Muscle of leg (tissue), 11 donors: ENCODE results near the gene GNAS-AS1. TPM values are rescaled to one million over a fixed set of nuclear protein-coding genes. Genes with fewer than 3 reads are reported as not detected.
A peak's percentile ranks its signal among the peaks of the same experiment; 100 is the strongest.

Experiments
- DNase-seq: peaks from one replicate; pipeline ENCODE4 v3.0.0; 2013
- H3K27ac ChIP-seq: one replicate; pipeline ENCODE4 v1.5.1; 2013; ENCODE audit warnings: mild to moderate bottlenecking, low read length, control low read depth
- H3K27me3 ChIP-seq: one replicate; pipeline ENCODE4 v1.6.1; 2013; ENCODE audit warnings: low read length; ENCODE audit not compliant: control insufficient read depth, insufficient read depth
- H3K36me3 ChIP-seq: one replicate; pipeline ENCODE4 v1.6.1; 2013; ENCODE audit warnings: low read length; ENCODE audit not compliant: control insufficient read depth, insufficient read depth
- H3K4me1 ChIP-seq: one replicate; pipeline ENCODE4 v1.6.1; 2013; ENCODE audit warnings: low read length; ENCODE audit not compliant: control insufficient read depth, insufficient read depth
- H3K4me3 ChIP-seq: one replicate; pipeline ENCODE4 v1.5.1; 2013; ENCODE audit warnings: low read length, control low read depth
- H3K9me3 ChIP-seq: replicated peaks from 2 replicates; pipeline ENCODE4 v1.6.1; 2013; ENCODE audit warnings: low read depth, low read length; ENCODE audit not compliant: control insufficient read depth
- WGBS: methylation state at CpG from one replicate; pipeline ENCODE4 v1.1.5; 2013; ENCODE audit warnings: missing lambda C conversion rate; ENCODE audit not compliant: insufficient coverage; 5-methylcytosine and 5-hydroxymethylcytosine counted together
- polyA plus RNA-seq, 8 donors: library from polyadenylated mRNA; unstranded; fragments of 120-200 nt; gene quantifications; one replicate each; pipeline versions ENCODE4 v1.2.1 to v1.2.3, GENCODE V29; 2013; ENCODE audit warnings: inconsistent platforms in 1 of 8, low replicate concordance in 1 of 8; ENCODE audit not compliant: insufficient read length in 8 of 8, insufficient read depth in 1 of 8
- total RNA-seq: library from RNA; stranded (reverse); fragments of 120-200 nt; gene quantifications from one replicate; pipeline ENCODE4 v1.2.4, GENCODE V29; 2013

Gene GNAS-AS1
- total and polyA plus RNA-seq, 9 donors, result 1.8 to 5.3 (median 2.5) TPM

DNA sequence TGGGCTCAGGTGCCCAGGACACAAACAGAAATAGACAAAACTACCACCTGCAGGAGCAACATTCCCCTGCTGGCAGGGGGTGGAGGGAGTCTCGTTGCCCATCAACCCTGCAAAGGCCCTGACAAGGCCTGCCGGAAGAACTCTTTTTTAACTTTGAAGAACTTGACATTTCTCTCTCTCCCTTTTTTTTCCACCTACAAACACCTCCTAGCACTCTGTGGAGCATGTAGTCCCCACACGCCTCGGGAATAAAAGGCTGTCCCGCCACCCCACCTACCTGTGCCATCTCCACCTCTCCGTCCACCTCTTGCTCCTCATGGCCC, 54.8 kb downstream of the GNAS-AS1 start:
- WGBS, result no CpG with 5 or more reads among the region's 6 CpGs

DNA sequence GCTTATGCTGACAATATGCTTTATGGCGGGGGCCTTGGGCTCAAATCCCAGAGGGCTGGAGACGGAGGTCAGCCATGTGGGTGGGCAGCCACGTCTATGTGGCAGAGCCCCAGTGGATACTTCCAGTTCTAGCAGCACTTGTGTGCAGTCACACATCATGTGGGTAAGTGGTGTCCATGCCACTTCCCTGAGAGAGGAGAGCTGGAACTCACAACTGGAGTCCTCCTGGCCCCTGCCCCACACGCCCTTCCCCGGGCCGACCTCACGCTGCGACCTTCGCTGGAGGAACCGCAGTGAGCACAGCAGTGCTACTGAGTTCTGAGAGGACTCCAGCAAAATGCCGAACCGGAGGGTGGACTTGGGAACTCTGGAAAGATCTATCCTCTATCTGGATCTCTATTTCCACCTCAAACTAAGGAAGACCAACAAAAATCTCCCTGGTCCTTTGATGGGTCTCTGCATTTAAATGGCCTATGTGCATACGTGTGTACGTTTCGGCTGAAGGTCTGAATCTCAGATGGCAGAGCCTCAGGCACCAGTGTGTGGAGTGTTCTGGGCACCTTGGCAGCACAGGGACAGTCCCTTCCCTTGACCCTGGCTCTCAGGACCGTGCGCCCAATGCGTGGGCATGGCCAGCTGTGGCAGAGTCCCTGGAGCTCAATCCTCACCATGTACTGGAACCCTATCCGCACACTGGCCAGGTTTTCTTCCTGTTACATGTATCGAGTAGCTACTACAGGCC, 55.4 kb downstream of the GNAS-AS1 start:
- peaks cover 40% of the 10 kb centered on the region for H3K4me1 ChIP-seq
- H3K36me3 ChIP-seq, result no peaks in the 10 kb centered on the region
- H3K27me3 ChIP-seq, result no peaks in the 10 kb centered on the region
- no peak overlapping the region for H3K4me3 ChIP-seq
- H3K9me3 ChIP-seq, result no peaks in the 10 kb centered on the region
- DNase-seq, result no peak
- WGBS, result 89% methylated on average over 13 of the region's 20 CpGs
- no peak overlapping the region for H3K27ac ChIP-seq

More for the DNA sequence above, 54.8 kb downstream of the GNAS-AS1 start:
- DNase-seq, result no peak
- Histone ChIP-seq H3K9me3 (no peaks in the 10 kb centered on the region), H3K27me3 (no peaks in the 10 kb centered on the region), H3K27ac (no peak overlapping the region), H3K36me3 (no peaks in the 10 kb centered on the region), H3K4me1 (peaks cover 38% of the 10 kb centered on the region), H3K4me3 (no peak overlapping the region)

DNA sequence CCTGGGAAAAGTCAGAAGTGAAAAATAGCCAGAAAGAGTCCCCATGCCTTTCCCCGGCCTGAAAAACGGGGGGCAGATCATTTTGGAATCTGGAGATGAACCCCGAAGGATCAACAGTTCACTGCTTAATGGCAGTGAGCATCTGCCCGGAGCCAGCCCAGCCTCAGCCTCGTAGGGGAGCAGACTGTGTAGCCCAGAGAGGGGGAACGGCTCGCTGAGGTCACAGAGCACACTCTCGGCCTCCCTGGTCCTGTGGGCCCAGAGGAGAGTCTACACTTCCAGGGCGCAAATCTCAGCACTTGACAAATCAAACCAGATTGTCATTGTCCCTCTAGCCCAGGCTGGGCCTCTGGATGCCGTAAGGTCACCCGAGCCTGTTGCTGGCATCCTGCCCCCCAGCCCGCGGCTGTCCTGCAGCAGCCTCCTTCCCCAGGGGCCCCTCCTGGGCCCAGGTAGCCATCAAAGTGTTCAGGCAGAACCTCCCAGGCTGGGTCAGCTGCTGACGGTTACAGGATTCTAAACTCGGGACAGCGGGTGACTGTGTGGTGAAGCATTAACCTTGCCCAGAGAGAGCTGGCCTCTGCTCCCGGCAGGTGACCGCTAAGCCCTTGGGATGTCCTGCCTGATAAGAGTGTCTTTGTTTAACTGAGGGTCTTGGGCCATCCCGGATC, 56.1 kb downstream of the GNAS-AS1 start:
- no peak overlapping the region for H3K27ac ChIP-seq
- WGBS, result 77% methylated on average over 19 of the region's 19 CpGs
- no peak for DNase-seq
- peaks cover 40% of the 10 kb centered on the region for H3K4me1 ChIP-seq
- no peaks in the 10 kb centered on the region for H3K27me3 ChIP-seq
- no peaks in the 10 kb centered on the region for H3K36me3 ChIP-seq
- H3K9me3 ChIP-seq, result no peaks in the 10 kb centered on the region
- no peak overlapping the region for H3K4me3 ChIP-seq

DNA sequence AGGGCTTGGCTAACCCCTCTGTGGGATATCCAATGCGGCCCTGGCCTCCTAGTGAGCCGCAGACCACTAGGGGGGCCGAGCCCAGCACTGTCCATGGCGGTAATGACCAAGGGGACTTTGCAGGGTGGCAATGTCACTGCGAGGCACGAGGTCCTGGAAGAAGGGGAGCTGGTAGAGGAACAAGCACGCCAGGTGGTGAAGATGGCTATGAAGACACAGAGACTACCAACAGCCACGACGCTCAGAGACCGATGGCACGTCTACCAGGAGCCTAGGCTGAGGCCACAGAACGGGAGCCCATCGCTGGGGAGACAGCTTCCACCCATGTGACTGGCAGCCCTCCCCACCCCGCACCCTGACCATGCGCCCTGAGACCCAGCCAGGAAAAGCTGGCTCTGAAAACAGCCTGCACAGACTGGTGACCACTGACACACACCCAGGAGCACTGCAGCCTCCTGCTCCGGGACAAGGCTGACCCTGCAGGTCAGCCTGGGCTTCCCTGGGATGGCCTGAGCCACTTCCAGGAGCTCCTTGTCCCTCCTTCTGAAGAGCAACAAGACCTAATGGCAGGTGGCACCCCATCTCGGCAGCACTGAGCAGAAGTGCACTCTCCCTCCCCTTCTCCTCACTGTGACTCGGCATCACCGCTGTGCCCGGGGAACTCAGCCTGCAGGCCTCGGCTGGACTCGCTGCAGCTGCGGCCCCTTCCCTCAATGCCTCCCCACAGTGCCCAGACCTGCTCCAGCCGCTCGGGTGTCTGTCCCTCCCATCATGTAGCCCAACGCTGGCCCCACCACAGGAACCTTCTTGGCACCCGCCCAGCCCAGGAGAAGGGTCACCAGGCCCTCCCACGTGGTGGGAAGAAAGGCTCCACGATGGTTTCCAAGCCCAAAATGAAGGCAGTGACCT, 56.9 kb downstream of the GNAS-AS1 start:
- DNase-seq, result no peak
- WGBS, result 87% methylated on average over 27 of the region's 29 CpGs
- Histone ChIP-seq H3K36me3 (no peaks in the 10 kb centered on the region), H3K4me1 (peaks cover 40% of the 10 kb centered on the region), H3K27me3 (no peaks in the 10 kb centered on the region), H3K9me3 (no peaks in the 10 kb centered on the region), H3K4me3 (no peak overlapping the region), H3K27ac (no peak overlapping the region)

DNA sequence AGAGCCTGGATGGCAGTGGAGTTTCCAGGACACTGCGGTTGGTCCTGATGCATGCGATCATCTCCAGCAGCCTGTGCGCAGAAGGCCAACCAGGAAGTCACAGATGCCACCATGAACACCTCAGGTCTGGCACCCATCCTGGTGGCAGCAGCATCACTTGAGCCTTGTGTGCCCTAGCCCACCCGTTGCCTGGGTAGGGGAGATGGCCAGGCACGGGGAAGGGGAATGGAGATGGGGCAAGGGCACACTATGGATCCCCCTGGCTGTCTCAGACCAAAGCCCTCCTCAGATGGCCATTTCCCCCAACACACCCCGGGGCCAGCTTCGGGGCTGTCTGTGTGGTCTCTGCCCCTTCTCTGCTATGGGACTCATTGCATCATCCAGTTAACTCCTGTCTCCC, 58.3 kb downstream of the GNAS-AS1 start:
- Histone ChIP-seq H3K4me3 (no peak overlapping the region), H3K4me1 (peaks cover 38% of the 10 kb centered on the region), H3K36me3 (no peaks in the 10 kb centered on the region), H3K27ac (no peak overlapping the region), H3K9me3 (no peaks in the 10 kb centered on the region), H3K27me3 (no peaks in the 10 kb centered on the region)
- DNase-seq, result no peak
- 87% methylated on average over 7 of the region's 7 CpGs for WGBS

DNA sequence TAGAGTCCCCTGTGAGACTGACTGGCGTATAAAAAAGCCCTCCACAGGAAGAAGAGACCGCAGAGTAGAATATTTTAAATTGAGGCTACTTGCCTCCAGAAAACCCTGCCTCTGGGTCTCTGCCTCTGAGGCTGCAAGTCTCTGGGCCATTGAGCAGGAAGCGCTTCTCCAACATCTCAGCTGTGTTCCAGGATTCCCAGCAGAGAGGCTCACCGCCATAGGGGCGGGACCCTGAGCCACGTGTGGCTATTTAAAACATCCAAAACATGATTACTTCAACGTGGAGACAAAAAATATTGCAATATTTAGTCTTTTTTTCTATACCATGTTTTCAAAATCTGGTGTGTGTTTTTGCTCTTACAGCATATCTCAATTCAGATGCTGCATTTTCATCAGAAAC, 59.4 kb downstream of the GNAS-AS1 start:
- peak; percentile 94 for DNase-seq
- 32% methylated on average over 2 of the region's 7 CpGs for WGBS
- Histone ChIP-seq H3K9me3 (no peaks in the 10 kb centered on the region), H3K27ac (peak overlapping the region; percentile 75), H3K36me3 (no peaks in the 10 kb centered on the region), H3K27me3 (no peaks in the 10 kb centered on the region), H3K4me1 (peaks cover 34% of the 10 kb centered on the region), H3K4me3 (no peak overlapping the region)

DNA sequence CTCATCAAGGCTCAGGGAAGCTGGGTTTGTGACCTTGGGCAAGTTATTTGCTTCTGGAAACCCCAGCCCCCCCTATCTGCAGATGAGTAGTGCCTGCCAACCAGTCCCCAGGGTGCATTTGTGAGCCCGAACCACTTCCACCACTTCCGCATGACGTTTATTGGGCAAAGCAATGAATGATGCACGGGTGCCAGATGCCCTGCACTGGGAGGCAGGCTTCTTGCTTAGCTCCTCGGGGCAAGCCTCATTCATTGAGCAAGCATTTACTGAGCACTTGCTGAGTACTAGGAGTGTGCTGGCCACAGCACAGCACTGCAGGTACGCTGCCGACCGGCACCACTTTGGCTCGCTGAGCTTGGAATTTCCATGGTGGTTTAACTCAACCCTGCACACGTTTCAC, 60.2 kb downstream of the GNAS-AS1 start:
- WGBS, result 72% methylated on average over 10 of the region's 10 CpGs
- Histone ChIP-seq H3K9me3 (no peaks in the 10 kb centered on the region), H3K4me3 (no peak overlapping the region), H3K27me3 (no peaks in the 10 kb centered on the region), H3K36me3 (no peaks in the 10 kb centered on the region), H3K27ac (peak overlapping the region; percentile 75), H3K4me1 (peaks cover 29% of the 10 kb centered on the region)
- no peak for DNase-seq

DNA sequence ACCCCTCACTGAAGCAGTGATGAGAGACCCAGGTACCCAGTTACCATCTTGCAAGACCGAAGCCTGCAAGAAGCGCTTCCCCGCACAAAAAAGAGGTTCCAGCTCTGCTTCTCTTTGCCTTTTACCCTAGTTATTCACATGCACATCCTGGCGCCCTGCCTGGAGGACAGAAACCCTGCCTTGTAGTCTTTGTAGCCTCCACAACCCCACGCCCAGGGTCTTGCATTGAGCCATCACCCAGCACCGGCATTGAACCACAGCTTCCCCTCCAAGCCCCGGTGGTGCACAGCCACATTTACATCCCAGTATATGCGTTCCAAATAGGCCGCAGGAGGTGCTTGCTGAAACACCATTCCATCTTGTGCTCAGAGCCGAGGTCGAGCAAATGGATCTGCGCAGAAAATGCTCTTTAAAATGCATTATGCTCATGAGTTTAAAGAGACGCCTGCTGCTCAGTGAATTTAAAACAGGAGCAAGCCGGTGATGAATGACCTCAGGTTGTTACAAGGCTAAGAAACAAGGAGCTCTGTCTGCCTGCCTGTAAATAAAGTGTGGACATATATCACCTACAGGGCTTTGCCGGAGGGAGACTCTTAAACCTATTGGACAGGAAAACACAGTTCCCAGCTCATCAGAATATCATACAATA, 61.7 kb downstream of the GNAS-AS1 start:
- WGBS, result 52% methylated on average over 14 of the region's 15 CpGs
- peaks cover 2% of the 10 kb centered on the region for H3K27me3 ChIP-seq
- H3K4me3 ChIP-seq, result no peak overlapping the region
- H3K4me1 ChIP-seq, result peaks cover 29% of the 10 kb centered on the region
- no peak overlapping the region for H3K27ac ChIP-seq
- peak; percentile 49 for DNase-seq
- no peaks in the 10 kb centered on the region for H3K9me3 ChIP-seq
- H3K36me3 ChIP-seq, result no peaks in the 10 kb centered on the region

DNA sequence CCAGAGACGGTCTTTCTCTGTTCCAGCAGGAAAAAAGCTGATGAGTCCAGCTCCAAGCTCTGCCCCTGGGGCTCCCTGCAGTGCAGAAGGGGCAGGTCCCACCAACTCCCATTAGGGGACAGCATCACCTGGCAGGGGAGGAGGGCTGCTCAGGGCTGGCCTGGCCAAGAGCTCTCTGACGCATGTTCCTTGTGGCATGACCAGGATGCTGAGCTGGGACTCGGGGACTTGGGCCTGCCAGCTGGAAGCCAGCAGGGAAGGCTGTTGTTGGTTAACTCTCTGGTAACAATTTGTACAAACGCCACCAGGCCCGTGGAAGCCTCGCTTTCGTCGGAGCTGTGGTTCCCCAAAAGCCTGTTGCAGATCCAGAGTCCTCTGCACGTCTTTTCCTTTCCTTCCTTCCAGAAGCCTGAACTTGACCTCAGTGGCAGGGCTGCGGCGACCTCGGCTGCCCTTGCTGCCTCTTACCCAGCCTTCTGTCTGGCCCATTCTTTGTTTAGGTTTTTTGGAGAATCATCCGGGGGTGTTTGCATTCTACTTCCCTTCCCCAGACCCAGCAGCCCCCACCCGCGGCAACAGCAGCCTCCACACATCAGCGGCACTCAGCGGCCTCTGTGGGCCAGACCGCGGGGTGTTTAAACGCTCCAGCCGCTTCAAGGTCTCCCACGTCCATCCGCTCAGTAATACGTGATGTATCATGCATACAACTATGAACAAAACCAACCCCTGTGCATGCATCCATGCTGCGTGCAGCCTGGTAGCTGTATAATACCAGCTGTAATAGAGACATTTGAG, 63.3 kb downstream of the GNAS-AS1 start:
- Histone ChIP-seq H3K4me3 (no peak overlapping the region), H3K9me3 (no peaks in the 10 kb centered on the region), H3K36me3 (no peaks in the 10 kb centered on the region), H3K4me1 (peaks cover 43% of the 10 kb centered on the region), H3K27ac (no peak overlapping the region), H3K27me3 (peaks cover 7% of the 10 kb centered on the region)
- 71% methylated on average over 13 of the region's 25 CpGs for WGBS
- no peak for DNase-seq
